NT2/D1 (cell line): Measurements from ENCODE around the gene PRAMEF14.
"Not testable (repeated sequence)": the region's sequence is repeated elsewhere in the genome, so short reads cannot be mapped to it uniquely, and the experiment has no call there.

Source experiments
- DNase-seq: peaks from one replicate; pipeline ENCODE4 v3.0.0-alpha.2; 2011; ENCODE audit warnings: low read depth, low spot score
- H3K27me3 ChIP-seq: 2 replicates; pipeline ENCODE4 v1.6.0; 2011; ENCODE audit warnings: mild to moderate bottlenecking; ENCODE audit not compliant: insufficient read length, insufficient read depth
- H3K36me3 ChIP-seq: 2 replicates; pipeline ENCODE4 v1.6.1; 2011; ENCODE audit warnings: mild to moderate bottlenecking, low read length, mixed read lengths; ENCODE audit not compliant: insufficient read depth, insufficient read length
- H3K4me1 ChIP-seq: 2 replicates; pipeline ENCODE4 v1.5.1; 2011; ENCODE audit not compliant: insufficient read depth, insufficient read length
- H3K4me3 ChIP-seq: 2 replicates; pipeline ENCODE4 v1.5.1; 2011; ENCODE audit warnings: low read depth; ENCODE audit not compliant: insufficient read length
- H3K9ac ChIP-seq: 2 replicates; pipeline ENCODE4 v1.6.0; 2011; ENCODE audit warnings: low read depth; ENCODE audit not compliant: insufficient read length
- H3K9me3 ChIP-seq: 2 replicates; pipeline ENCODE4 v1.5.1; 2011; ENCODE audit warnings: mild to moderate bottlenecking, low read length; ENCODE audit not compliant: insufficient read depth

The PRAMEF14 gene

DNA sequence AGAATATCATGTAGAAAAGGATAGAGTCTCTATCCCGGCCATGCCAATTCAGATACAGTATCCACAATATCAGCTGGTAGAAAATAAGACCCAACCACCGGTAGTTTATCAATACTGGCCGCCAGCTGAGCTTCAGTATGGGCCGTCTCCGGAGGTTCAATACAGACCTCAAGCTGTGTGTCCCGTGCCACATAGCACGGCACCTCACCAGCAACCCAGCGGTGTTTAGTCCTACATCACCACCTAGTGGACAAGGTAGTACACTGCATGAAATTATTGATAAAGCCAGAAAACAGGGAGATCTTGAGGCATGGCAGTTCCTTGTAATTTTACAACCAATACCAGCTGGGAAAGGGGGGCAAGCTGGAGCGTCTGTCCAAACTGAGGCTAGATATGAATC is 7.5 kb upstream of the PRAMEF14 start:
- not testable (repeated sequence) for H3K4me1 ChIP-seq, H3K9ac ChIP-seq, H3K4me3 ChIP-seq, H3K9me3 ChIP-seq, H3K27me3 ChIP-seq, H3K36me3 ChIP-seq, DNase-seq

DNA sequence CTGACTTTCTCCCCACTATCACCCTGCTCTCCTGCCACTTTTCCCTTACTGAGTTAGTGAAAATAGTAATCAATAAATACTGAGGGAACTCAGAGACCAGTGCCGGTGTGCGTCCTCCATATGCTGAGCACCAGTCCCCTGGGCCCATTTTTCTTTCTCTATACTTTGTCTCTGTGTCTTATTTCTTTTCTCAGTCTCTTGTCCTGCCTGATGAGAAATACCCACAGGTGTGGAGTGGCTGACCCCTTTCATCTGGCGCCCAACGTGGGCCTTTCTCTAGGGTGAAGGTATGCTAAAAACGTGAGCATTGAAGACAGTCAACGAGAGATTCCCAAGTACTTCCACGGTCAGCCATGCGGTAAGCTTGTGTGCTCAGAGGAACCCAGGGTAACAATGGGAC is 6.5 kb upstream of the PRAMEF14 start:
- not testable (repeated sequence) for DNase-seq, H3K9ac ChIP-seq, H3K27me3 ChIP-seq, H3K36me3 ChIP-seq, H3K4me1 ChIP-seq, H3K9me3 ChIP-seq, H3K4me3 ChIP-seq

DNA sequence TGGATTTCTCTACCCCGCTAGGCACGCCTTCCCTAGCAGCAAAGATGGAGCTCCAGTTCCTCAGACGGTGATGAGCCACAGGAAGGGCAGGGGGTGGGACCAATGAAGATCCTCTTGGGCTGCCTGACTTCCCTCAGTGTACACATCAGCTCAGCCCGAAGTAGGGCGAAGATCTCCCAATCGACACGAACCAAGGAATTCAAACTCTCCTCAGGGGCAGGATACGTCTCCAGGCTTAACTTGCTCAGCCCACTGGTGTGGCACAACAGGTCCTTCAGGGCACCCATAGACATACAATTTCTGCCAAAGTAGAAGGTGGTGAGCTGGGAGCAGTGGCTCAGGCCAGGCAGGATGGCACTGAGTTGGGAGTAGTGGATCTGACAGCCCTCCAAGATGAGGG is 4.4 kb downstream of the PRAMEF14 start:
- not testable (repeated sequence) for H3K9ac ChIP-seq, H3K36me3 ChIP-seq, H3K9me3 ChIP-seq, DNase-seq, H3K27me3 ChIP-seq, H3K4me3 ChIP-seq, H3K4me1 ChIP-seq

DNA sequence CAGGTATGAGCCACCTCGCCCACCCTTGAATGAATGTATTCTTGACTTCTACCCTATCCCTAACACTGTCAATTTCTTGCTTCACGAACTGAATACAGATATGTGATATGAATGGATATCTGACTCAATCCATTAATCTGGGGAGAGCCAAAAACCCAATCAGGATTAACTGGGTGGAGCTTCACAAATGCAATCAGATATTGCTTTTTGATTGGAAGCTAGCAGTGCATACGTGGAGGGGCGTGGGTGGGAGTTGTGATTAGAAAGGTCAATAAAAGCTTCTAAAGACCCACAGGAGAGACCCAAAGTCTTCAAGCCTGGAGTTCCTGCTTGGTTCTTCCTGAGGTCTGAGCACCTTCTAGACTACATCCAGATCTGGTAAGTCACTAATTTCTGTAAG is 31.7 kb downstream of the PRAMEF14 start, which contains the start of gene PRAMEF15:
PRAMEF15 (plus strand) TSS at position 301 of the 400 bp plus-strand sequence. CDS start 2,827 bp downstream, outside the sequence.
- not testable (repeated sequence) for H3K4me3 ChIP-seq, H3K9me3 ChIP-seq, H3K36me3 ChIP-seq, H3K27me3 ChIP-seq, DNase-seq, H3K9ac ChIP-seq, H3K4me1 ChIP-seq

DNA sequence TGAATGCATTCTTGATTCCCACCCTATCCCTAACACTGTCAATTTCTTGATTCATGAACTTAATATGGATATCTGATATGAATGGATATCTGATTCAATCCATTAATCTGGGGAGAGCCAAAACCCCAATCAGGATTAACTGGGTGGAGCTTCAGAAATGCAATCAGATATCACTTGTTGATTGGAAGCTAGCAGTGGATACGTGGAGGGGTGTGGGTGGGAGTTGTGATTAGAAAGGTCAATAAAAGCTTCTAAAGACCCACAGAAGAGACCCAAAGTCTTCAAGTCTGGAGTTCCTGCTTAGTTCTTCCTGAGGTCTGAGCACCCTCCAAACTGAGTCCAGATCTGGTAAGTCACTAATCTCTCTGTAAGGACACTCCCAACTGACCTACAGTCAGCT is 43.7 kb downstream of the PRAMEF14 start, which contains the start of gene PRAMEF33:
PRAMEF33 (plus strand) TSS at position 301 of the 400 bp plus-strand sequence. CDS start 2,416 bp downstream, outside the sequence.
- H3K9me3 ChIP-seq, H3K4me3 ChIP-seq, DNase-seq, H3K27me3 ChIP-seq, H3K9ac ChIP-seq, H3K36me3 ChIP-seq, H3K4me1 ChIP-seq: not testable (repeated sequence)

DNA sequence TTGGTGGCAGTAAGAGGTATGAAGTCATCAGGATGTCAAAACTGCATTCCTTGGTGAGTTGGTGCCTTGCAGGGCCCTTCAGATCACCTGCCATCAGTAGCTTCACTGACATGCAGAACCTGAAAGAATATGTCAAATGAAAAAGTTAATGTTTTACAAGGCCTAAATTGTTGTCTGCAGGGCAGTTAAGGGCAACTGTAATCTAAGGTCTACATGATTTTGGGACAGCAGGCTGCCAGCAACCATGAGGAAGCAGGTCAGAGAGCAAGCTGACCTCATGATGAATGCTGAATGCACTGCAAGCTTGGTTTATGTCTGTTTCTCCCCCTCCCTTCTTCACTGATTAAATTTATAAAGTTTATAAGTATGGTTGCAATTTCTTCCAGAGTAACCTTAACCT is 44.7 kb downstream of the PRAMEF14 start:
- not testable (repeated sequence) for H3K9ac ChIP-seq, H3K4me1 ChIP-seq, H3K4me3 ChIP-seq, H3K27me3 ChIP-seq, H3K36me3 ChIP-seq, H3K9me3 ChIP-seq, DNase-seq

DNA sequence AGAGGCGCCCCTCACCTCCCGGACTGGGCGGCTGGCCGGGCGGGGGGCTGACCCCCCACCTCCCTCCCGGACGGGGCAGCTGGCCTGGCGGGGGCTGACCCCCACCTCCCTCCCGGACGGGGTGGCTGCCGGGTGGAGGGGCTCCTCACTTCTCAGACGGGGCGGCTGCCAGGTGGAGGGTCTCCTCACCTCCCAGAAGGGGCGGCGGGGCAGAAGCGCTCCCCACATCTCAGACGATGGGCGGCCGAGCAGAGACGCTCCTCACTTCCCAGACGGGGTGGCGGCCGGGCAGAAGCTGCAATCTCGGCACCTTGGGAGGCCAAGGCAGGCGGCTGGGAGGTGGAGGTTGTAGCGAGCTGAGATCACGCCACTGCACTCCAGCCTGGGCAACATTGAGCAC is 48.2 kb downstream of the PRAMEF14 start:
- H3K9me3 ChIP-seq, H3K9ac ChIP-seq, H3K27me3 ChIP-seq, DNase-seq, H3K4me3 ChIP-seq, H3K36me3 ChIP-seq, H3K4me1 ChIP-seq: not testable (repeated sequence)

DNA sequence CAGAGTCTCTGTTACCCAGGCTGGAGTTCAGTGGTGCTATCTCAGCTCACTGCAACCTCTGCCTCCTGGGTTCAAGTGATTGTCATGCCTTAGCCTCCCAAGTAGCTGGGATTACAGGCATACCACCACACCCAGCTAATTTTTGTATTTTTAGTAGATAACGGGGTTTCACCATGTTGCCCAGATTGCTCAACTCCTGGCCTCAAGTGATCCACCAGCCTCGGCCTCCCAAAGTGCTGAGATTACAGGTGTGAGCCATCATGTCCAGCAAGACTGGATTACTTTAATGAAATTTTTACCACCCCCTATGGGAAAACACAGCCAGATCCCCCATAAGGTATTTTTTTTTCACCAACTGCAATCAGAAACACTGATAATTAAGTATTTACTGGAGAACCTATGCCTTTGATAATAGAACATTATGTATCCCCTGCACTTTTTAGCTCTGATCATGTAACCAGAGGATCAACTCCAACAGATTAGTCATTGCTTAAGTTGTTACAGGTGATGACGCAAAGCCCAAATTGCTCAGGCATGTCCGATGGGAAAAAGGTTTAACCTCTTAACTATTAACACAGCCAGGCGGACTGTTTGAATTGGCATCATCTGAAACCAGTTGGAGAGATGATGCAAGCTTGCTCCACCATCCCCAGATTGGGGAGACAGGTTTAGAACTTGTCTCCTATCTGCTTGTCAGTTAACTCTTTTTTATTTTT is 49.6 kb downstream of the PRAMEF14 start:
- not testable (repeated sequence) for H3K4me3 ChIP-seq, H3K4me1 ChIP-seq, H3K27me3 ChIP-seq, H3K9ac ChIP-seq, DNase-seq, H3K9me3 ChIP-seq, H3K36me3 ChIP-seq
